HuH-7 (cell line): ENCODE results near the gene METTL2B.
"Not testable (repeated sequence)": the region's sequence is repeated elsewhere in the genome, so short reads cannot be mapped to it uniquely, and the experiment has no call there.

ENCODE experiments used
- DNase-seq: peaks from one replicate; pipeline ENCODE4 v3.0.0; 2011; ENCODE audit warnings: low spot score

Gene METTL2B

DNA sequence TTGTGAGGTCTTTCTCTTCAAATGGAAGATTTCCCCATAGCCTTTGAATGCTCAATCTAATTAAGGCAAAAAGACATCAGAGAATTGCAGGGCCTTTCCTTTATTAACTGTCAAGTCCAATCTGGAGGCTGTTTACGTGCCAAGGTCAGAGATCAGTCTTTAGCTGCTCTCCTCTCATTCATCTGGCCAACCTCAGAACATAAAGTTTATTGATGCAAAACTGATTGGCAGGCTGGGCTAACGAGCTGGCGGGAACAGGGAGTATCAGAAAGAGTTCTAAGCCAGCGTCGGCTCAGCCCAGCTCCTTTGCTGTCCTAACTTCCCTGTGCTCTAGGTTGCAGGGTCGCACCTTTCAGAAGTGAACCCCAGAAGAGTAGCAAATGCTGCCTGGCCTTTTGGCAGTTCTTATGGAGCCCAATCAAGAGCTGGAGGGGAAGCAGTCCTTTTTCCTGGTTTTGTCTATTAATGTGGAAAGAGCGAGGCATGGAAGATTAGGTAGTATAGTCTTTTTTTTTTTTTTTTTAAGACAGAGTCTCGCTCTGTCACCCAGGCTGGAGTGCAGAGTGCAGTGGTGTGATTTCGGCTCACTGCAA is 47.5 kb downstream of the METTL2B start:
- DNase-seq, result not testable (repeated sequence)

DNA sequence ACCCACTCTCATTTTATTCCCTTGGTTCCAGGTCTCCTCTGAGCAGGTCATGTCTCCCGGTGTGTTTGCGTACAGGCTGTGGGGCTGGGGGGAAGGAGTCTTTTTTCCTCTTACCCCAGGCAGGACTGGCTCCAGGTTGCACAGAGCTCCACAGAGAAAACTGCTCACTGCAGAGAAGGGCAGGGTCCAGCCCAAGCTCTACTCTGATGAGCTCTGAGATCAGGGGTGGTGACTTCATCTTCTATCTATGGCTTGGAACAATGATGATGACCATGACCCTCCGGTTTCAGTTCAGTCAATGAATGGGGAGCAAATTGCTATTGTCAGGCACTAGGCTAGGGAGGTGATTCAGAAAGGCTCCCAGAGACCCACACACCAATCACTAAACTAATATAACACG is 49.0 kb downstream of the METTL2B start:
- peak; percentile 17 for DNase-seq

DNA sequence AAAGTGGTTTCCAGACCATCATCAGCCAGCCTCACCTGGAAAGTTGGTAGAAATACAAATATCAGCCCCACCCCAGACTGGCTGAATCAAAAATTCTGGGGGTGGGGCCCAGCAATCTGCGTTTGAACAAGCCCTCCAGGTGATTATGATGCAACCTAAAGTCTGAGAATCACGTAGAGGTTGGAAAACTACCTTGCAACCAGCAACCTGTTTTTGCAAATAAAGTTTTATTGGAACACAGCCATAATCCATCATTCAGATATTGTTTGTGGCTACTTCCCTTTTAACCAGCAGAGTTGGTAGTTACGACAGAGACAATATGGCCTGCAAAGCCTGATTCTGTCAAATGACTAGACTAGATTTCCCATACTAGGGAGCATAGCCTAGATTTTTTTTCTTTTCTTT is 49.5 kb downstream of the METTL2B start:
- DNase-seq, result not testable (repeated sequence)

DNA sequence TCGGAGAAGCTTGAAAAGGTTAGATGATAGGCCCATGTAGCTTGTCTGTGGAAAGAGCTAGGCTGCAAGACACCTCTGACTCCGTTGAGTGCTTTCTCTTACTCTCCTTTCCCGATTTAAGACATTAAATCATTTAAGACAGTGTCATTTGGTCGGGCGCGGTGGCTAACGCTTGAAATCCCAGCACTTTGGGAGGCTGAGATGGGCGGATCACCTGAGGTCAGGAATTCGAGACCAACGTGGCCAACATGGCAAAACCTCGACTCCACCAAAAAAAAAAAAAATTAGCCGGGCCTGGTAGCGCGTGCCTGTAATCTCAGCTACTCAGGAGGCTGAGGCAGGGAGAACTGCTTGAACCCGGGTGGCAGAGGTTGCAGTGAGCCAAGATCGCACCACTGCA is 52.6 kb downstream of the METTL2B start:
- not testable (repeated sequence) for DNase-seq

DNA sequence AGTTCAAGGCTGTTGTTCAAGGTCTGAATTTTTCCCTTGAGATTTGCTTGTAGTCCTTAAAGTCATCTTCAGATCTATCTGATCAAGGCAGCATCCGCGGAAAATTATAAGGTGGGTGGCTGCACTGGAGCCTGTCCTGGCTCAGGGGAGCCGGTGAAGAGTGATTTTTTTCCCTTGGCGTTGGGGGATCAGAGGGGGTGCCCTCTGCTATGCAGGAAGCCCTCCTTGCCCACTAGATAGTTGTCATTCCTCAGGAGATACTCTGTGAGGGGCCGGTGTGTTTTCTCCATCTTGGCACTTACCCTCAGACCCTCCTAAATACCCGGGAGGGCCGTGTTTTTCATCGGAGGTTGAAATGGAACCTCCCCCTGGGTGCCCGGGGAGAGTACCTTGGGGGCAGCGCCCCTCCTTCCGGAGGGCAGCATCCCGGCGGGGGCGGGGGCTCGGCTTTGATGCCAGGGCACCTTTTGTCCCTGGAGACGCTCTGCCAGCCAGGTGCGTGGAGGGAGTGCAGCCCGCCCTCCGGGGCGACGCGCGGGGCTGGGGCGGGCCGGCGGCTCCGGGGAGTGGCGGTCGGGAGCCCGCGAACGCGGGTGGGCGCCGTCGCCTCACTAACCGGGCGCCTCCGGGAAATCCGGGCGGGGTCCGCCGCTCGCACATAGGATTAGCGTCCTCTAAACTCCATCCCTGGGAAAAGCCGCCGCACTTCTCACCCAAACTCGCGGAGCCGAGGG is 53.7 kb downstream of the METTL2B start:
- DNase-seq, result peak; percentile 10

DNA sequence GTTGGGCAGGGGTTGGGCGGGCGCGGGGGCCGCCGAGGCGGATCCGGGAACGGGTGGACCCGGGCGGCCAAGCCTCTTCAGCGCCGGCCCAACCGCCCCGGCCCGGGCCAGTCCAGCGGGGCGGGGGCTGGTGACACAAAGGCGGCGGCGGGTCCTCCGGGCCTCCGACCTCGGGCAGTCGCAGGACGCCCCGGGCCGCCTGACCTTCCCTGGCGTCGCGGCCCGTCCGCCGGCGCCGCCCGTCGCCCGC is 54.2 kb downstream of the METTL2B start:
- no peak for DNase-seq

DNA sequence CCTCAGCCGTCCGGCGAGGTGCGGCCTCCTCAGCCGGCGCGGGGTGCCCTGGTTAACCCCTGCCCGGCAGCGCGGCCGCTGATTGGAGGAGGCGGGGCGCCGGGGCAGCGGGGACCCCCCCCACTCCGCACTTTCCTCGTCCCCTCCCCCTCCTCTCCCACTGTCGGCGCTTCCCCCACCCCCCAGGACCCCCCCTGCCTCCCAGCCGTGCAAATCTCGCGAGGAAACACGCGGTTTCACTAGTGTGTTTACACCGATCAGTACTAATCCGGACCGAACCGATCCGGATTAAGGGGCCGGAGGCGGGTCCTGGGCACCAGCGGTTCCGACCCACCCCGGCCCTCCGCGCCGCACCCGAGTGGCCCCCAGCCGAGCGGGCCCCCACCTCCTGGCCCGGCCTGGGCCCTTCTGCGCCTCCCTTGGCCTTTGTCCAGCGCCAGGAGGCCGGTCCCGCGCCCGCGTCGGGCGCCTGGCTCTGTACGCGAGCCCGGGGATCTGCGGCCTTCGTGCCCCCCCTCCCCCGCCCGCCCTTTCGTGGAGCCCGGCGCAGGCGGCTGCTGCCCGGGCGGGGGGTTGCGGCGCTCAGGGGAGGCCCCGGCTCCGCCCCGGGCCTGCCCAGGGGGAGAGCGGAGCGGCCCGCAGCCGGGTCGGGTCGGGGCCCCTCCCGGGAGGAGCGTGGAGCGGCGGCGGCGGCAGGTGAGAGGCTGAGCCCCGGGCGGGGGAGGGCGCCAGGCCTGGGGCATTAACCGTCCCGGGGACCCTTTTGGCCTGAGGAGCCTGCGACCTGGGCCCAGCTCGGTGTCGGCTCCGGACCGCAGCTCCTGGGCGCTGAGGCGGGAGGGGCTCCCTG is 54.8 kb downstream of the METTL2B start:
- DNase-seq, result peak; percentile 92

DNA sequence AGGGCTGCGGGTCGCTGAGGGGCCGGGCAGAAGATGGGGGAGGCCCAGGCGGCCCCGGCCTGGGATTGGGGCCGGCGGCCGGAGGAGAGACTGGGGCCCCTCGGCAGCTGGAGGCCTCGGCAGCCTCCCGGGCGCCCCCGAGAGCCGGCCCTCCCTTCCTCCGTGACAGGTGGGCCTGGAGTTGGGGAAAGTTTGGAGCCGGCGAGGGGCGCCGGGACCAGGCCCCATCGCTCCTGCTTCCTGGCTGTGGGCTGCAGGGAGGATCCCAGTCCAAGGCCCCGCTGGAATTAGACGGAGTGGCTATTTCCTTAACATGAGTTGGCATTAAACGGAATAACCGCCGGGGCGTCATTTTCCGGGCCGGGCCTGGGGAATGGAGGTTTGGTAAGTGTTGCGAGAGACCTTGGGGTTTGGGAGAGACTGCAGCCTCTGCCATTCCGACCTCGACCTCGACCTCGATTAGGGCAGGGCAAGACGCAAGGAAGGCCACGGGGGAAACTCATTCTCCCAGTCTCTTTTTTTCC is 55.5 kb downstream of the METTL2B start:
- not testable (repeated sequence) for DNase-seq

DNA sequence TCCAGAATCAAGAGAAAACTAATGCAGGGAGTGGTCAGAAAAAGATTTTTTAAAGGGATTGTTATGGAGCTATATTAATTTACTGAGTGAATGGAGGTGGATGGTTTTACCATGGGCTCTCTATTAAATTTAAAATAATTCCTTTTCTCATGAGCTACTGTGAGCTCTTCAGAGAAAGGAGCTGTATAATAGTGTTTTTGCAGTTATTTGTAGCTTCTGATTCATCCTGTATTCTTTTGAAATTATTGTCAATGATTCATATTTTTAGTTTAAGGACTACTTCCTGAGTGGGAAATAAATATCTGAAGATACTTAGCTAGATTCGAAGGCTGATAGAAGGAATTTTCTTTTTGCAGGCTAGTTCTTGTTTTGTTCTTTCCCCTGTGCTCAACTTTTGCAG is 56.4 kb downstream of the METTL2B start:
- not testable (repeated sequence) for DNase-seq

DNA sequence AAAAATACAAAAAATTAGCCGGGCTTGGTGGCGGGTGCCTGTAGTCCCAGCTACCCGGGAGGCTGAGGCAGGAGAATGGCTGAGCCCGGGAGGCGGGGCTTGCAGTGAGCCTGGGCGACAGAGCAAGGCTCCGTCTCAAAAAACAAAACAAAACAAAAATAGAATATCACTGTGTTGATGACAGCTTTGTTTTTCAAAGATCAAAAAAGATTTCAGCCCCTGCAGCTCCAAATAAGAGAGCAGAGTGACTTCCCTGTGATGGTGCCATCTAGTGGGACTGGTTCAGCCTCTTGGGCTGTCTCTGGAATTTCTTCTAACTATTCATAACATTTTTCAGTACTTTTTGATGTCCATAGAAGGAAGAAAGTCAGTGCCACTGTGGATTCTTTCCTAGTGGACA is 60.9 kb downstream of the METTL2B start:
- DNase-seq, result not testable (repeated sequence)

DNA sequence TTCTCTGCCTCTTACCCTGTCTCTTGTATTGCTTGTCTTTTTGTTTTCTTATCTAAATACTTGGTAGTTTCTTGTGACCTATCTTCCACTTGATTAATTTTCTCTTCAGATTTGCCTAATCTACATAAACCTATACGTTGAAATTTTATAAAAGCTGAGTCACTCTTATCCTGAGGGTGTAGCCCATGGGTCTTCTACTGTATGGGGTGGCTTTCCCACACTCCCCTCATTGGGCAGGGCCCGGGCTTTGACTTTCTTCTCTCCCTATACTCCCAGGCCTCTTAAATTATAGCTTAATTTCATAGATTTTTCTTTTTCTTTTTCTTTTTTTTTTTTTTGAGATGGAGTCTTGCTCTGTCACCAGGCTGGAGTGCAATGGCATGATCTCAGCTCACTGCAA is 66.0 kb downstream of the METTL2B start:
- DNase-seq, result not testable (repeated sequence)

DNA sequence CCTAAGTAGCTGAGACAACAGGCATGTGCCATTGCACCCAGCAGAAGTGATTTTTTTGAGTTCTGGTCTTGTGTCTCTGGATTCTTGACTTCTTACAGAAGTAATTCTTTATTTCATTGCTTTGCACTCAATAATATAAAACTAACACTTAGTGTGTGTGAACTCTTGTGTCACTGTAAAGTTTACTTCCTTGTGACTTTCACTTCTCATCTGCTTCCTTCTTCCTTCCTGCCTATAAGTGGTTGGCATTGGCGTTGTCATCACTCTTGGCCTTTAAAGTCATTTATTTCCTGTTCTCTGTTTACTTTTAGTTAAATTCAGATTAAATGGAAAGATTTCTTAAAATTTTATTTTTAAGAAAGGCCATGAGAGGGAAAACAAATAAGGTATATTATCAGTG is 66.8 kb downstream of the METTL2B start:
- DNase-seq, result not testable (repeated sequence)

DNA sequence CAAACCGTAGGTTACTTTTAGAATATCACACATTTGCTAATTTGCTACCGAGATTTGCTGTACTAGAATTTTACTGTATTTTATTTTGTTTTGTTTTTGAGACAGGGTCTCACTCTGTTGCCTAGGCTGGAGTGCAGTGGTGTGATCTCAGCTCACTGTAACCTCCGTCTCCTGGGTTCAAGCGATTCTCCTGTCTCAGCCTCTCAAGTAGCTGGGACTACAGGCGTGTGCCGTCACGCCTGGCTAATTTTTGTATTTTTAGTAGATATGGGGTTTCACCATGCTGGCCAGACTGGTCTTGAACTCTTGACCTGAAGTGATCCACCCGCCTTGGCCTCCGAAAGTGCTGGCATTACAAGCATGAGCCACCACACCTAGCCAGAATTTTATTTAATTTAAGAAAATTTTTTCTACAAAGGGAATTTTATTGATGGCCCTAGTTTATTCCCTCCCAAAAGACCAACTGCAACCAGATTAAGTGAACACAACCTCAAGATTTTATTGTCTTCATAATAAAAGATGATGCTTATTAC is 69.8 kb downstream of the METTL2B start:
- not testable (repeated sequence) for DNase-seq

DNA sequence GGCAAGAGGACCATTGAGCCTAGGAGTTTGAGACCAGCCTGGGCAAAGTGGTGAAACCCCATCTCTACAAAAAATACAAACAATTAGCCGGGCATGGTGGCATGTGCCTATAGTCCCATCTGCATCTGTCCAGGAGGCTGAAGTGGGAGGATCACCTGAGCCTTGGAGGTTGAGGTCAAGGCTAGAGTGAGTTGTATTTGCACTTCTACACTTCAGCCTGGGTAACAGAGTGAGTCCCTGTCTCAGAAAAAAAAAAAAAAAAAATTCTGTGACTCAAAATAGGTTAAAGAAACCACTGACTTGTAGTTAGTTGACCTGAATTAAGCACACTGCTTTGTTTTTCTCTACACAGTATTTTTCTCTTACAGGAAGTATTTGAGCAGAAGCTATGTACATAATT is 74.4 kb downstream of the METTL2B start:
- no peak for DNase-seq

DNA sequence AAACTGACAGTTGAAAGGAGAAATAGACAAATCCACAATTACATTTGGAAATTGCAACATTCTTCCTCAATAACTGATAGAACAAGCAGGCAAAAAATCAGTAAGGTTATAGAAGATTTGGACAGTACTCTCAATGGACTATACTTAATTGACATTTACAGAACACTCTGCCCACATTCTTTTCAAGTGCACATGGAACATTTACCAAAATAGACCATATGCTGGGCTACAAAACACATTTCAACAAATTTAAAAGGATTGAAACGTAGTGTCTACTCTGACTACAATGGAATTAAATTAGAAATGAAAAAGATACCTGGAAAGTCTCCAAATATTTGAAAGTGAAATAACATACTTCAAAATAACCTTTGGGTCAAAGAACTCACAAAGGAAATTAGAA is 77.8 kb downstream of the METTL2B start:
- not testable (repeated sequence) for DNase-seq
